ENCODE measurements around the gene SYNDIG1L. TPM values are rescaled to one million over a fixed set of nuclear protein-coding genes. Genes with fewer than 3 reads are reported as not detected.

SYNDIG1L gene
- total and polyA plus RNA-seq, 2 of the 4 experiments (the other 2 are of a cell fraction): not detected

DNA sequence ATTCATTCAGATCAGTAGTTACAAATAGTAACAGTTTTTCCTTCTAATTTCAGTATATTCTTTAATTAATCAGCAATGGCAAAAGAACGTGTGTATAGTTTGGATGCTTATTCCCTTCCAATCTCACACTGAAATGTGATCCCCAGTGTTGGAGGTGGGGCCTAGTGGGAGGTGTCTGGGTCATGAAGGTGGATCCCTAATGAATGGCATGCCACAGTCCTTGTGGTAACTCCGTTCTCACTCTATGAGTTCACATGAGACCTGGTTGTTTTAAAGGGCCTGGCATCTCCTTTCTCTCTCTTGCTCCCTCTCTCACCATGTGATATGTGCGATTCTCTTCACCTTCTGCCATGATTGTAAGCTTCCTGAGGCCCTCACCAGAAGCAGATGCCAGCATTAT, 18.9 kb upstream of the SYNDIG1L start:
- H3K56ac ChIP-seq (ENCODE audit: extremely low read depth, insufficient read depth, low read length): no peak overlapping the region
- no peak overlapping the region for H4K8ac ChIP-seq (ENCODE audit: low read depth in 2 of 2, low read length in 2 of 2)
- no peak overlapping the region for H2BK120ac ChIP-seq (ENCODE audit: low read depth, low read length)
- H3K4me3 ChIP-seq (ENCODE audit: insufficient read depth, low read depth, low read length): no peak overlapping the region
- DNase-seq (no peak), ATAC-seq (ENCODE audit: low read depth) (no peak)
- no peak overlapping the region for H3K4me2 ChIP-seq (ENCODE audit: low read depth, low read length)
- no peaks in the 10 kb centered on the region for H4K20me1 ChIP-seq (ENCODE audit: insufficient read depth, low read length)
- CTCF ChIA-PET: no interaction called here
- no peak overlapping the region for H2AFZ ChIP-seq (replicated peaks; ENCODE audit: low read length, poor library complexity)
- no peak overlapping the region for H3K23ac ChIP-seq (ENCODE audit: low read depth, low read length)
- dilution Hi-C loops (cut with HindIII; ENCODE audit: low sequenced_read_pairs, unreplicated experiment): no loop called here
- no peak overlapping the region for H3K18ac ChIP-seq (ENCODE audit: low read depth, low read length)
- no peaks in the 10 kb centered on the region for H3K9me3 ChIP-seq (ENCODE audit: control insufficient read depth, insufficient read depth, low read length)
- H3K14ac ChIP-seq (replicated peaks; ENCODE audit: low read depth, low read length): no peak overlapping the region
- no CpG with 5 or more reads among the region's 3 CpGs for WGBS, 2 experiments (ENCODE audit: extremely low coverage in 2 of 2, insufficient read length in 1 of 2)
- no TSS peak for BruUV-seq (replicated peaks)
- no peak overlapping the region for H2BK20ac ChIP-seq (ENCODE audit: low read depth, low read length)
- in situ Hi-C loops (cut with MboI; ENCODE audit: low sequenced_read_pairs): no loop called here
- H2AK5ac ChIP-seq (ENCODE audit: low read depth, low read length): no peak overlapping the region
- no peaks in the 10 kb centered on the region for H3K79me1 ChIP-seq (ENCODE audit: low read depth in 1 of 2, low read length in 2 of 2)
- no peaks in the 10 kb centered on the region for H3K4me1 ChIP-seq (ENCODE audit: control insufficient read depth, insufficient read depth, low read length)
- TF ChIP-seq, protein P1, sequence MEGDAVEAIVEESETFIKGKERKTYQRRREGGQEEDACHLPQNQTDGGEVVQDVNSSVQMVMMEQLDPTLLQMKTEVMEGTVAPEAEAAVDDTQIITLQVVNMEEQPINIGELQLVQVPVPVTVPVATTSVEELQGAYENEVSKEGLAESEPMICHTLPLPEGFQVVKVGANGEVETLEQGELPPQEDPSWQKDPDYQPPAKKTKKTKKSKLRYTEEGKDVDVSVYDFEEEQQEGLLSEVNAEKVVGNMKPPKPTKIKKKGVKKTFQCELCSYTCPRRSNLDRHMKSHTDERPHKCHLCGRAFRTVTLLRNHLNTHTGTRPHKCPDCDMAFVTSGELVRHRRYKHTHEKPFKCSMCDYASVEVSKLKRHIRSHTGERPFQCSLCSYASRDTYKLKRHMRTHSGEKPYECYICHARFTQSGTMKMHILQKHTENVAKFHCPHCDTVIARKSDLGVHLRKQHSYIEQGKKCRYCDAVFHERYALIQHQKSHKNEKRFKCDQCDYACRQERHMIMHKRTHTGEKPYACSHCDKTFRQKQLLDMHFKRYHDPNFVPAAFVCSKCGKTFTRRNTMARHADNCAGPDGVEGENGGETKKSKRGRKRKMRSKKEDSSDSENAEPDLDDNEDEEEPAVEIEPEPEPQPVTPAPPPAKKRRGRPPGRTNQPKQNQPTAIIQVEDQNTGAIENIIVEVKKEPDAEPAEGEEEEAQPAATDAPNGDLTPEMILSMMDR (conservative IDR thresholded peaks at IDR 0.05; ENCODE audit: low read depth, low read length): no peak
- TF ChIP-seq CHD1 (IDR thresholded peaks at IDR 0.05; ENCODE audit: low read depth, low read length): no peak
- TF ChIP-seq FOS (IDR thresholded peaks at IDR 0.05; ENCODE audit: low read depth, low read length): no peak
- TF ChIP-seq POLR2A (IDR thresholded peaks at IDR 0.05; ENCODE audit: low read depth, low read length): no peak
- no peak for TF ChIP-seq SMC3 (IDR thresholded peaks at IDR 0.05; ENCODE audit: low read depth, low read length)
- TF ChIP-seq MAZ (IDR thresholded peaks at IDR 0.05; ENCODE audit: borderline replicate concordance, low read depth, low read length): no peak
- TF ChIP-seq RFX5 (IDR thresholded peaks at IDR 0.05; ENCODE audit: low read depth, low read length): no peak
- no peak for TF ChIP-seq NFE2L2 (IDR thresholded peaks at IDR 0.05; ENCODE audit: low read depth, low read length)
- TF ChIP-seq, protein P2, sequence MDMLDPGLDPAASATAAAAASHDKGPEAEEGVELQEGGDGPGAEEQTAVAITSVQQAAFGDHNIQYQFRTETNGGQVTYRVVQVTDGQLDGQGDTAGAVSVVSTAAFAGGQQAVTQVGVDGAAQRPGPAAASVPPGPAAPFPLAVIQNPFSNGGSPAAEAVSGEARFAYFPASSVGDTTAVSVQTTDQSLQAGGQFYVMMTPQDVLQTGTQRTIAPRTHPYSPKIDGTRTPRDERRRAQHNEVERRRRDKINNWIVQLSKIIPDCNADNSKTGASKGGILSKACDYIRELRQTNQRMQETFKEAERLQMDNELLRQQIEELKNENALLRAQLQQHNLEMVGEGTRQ (IDR thresholded peaks at IDR 0.05; ENCODE audit: low read depth, low read length): no peak
- no peak for TF ChIP-seq BHLHE40 (IDR thresholded peaks at IDR 0.05; ENCODE audit: low read depth, low read length)
- TF ChIP-seq, protein P3, sequence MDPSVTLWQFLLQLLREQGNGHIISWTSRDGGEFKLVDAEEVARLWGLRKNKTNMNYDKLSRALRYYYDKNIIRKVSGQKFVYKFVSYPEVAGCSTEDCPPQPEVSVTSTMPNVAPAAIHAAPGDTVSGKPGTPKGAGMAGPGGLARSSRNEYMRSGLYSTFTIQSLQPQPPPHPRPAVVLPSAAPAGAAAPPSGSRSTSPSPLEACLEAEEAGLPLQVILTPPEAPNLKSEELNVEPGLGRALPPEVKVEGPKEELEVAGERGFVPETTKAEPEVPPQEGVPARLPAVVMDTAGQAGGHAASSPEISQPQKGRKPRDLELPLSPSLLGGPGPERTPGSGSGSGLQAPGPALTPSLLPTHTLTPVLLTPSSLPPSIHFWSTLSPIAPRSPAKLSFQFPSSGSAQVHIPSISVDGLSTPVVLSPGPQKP (IDR thresholded peaks at IDR 0.05; ENCODE audit: borderline replicate concordance, low read depth, low read length): no peak
- TF ChIP-seq MAFK (IDR thresholded peaks at IDR 0.05; ENCODE audit: low read depth, low read length): no peak
- no peak for TF ChIP-seq CEBPB (IDR thresholded peaks at IDR 0.05; ENCODE audit: low read depth, low read length)
- no peak for TF ChIP-seq RAD21 (IDR thresholded peaks at IDR 0.05; ENCODE audit: low read length)
- no peak for TF ChIP-seq MXI1 (IDR thresholded peaks at IDR 0.05; ENCODE audit: borderline replicate concordance, low read depth, low read length)
- TF ChIP-seq RCOR1 (IDR thresholded peaks at IDR 0.05; ENCODE audit: insufficient replicate concordance, low read length): no peak
- no peak overlapping the region for H2BK15ac ChIP-seq (ENCODE audit: low read depth, low read length)
- POLR2A ChIA-PET (ENCODE audit: unreplicated experiment): no interaction called here
- H3K36me3 ChIP-seq (ENCODE audit: control insufficient read depth, insufficient read depth, low read length): no peaks in the 10 kb centered on the region
- no peaks in the 10 kb centered on the region for H3K9me1 ChIP-seq (ENCODE audit: insufficient read depth, low read length)
- no peak overlapping the region for H3K4ac ChIP-seq (ENCODE audit: low read depth, low read length)
- H2AK9ac ChIP-seq (replicated peaks; ENCODE audit: low read depth, low read length, poor library complexity): no peak overlapping the region
- H3K27me3 ChIP-seq (ENCODE audit: control insufficient read depth, insufficient read depth, low read length): peaks cover 35% of the 10 kb centered on the region
- H2BK5ac ChIP-seq (ENCODE audit: low read depth, low read length, poor library complexity, severe bottlenecking): no peak overlapping the region
- intact Hi-C loops (cut with micrococcal nuclease): no loop called here
- H3K9ac ChIP-seq (ENCODE audit: low read depth, low read length): no peak overlapping the region
- H4K5ac ChIP-seq (ENCODE audit: low read depth, low read length): no peak overlapping the region
- H3K27ac ChIP-seq (ENCODE audit: insufficient read depth, low read length): no peak overlapping the region
- no peak overlapping the region for H4K91ac ChIP-seq (ENCODE audit: insufficient read depth, low read depth, low read length)
